AG04449 (cell line): ENCODE data around the gene PKLR.

ENCODE experiments used
- CTCF ChIA-PET: fragments of 350-600 bp; formaldehyde crosslinking; extraction: SDS; loops from one replicate; lab custom pipeline; 2021; ENCODE audit warnings: antibody characterized with exemption; lab: Yijun Ruan, JAX
- POLR2A ChIA-PET: fragments of 400-600, 350-600 bp; formaldehyde crosslinking; extraction: SDS; loops from one replicate; lab custom pipeline; 2020; ENCODE audit warnings: antibody characterized with exemption, inconsistent platforms; lab: Yijun Ruan, JAX
- DNase-seq: peaks from one replicate; pipeline ENCODE4 v3.0.0-alpha.2; 2010; ENCODE audit warnings: low read depth, low spot score
- H3K4me3 ChIP-seq: 2 replicates; pipeline ENCODE4 v1.5.1; 2011; ENCODE audit warnings: low read depth, mild to moderate bottlenecking, control low read depth, low read length
- TF ChIP-seq, protein P1 (sequence below): IDR thresholded peaks from one replicate; pipeline ENCODE4 v1.5.1; 2011; ENCODE audit warnings: mild to moderate bottlenecking, moderate library complexity, low read length, control low read depth, inconsistent platforms; ENCODE audit not compliant: insufficient read depth; ENCODE audit errors: missing control alignments

PKLR gene

DNA sequence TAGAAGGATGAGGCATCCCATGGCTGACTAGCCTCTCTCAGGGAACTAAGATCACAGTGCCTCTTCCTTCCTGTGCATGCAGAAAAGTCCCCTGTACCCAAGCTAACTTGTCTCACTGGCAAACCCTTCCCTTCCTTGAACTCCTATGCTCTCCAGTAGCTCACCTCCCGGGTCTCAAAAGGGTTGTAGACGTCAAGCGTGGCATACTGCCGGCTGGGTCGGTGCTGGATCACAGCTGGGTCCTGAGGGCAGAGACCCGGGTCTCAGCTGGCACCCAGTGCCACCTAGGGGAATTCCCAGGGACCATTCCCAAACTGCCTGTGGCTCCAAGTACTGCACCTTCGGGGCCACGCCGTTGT is 39.8 kb downstream of the PKLR start:
- TF ChIP-seq, protein P1, sequence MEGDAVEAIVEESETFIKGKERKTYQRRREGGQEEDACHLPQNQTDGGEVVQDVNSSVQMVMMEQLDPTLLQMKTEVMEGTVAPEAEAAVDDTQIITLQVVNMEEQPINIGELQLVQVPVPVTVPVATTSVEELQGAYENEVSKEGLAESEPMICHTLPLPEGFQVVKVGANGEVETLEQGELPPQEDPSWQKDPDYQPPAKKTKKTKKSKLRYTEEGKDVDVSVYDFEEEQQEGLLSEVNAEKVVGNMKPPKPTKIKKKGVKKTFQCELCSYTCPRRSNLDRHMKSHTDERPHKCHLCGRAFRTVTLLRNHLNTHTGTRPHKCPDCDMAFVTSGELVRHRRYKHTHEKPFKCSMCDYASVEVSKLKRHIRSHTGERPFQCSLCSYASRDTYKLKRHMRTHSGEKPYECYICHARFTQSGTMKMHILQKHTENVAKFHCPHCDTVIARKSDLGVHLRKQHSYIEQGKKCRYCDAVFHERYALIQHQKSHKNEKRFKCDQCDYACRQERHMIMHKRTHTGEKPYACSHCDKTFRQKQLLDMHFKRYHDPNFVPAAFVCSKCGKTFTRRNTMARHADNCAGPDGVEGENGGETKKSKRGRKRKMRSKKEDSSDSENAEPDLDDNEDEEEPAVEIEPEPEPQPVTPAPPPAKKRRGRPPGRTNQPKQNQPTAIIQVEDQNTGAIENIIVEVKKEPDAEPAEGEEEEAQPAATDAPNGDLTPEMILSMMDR, result peak; percentile 7
- DNase-seq, result no peak
- ChIA-PET POLR2A (interaction anchor here (0.7 to 1.7 kb wide), 5 partner anchors 10 to 62 kb away, joined by 3 to 13 read pairs (median 4); partner anchors contain the start of genes CLK2 and MTX1), CTCF (interaction anchor here (0.8 to 4.8 kb wide), 6 partner anchors 11 to 67 kb away, joined by 3 to 97 read pairs (median 3); partner anchors contain the start of gene RUSC1)
- H3K4me3 ChIP-seq, result peak overlapping the region; percentile 97

DNA sequence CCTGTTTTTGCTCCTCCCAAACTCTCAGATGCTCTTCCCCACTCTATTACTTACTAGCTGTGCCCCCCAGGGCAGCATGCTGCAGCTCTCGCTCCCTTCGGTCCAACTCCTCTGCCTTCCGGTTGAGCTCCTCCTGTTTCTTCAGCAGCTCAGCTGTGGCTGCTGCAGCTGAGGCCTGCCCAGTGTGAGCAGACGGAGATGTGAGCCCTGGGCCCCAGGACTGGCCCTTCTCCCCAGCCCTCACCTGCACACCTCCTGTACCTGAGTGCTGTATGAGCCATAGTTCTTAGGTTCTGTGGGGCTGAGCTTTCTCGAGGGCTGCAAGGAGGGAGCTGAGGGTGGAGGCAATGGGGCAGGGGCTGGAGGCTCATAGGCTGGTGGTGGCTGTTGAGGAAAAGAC is 41.0 kb downstream of the PKLR start:
- no peak for DNase-seq
- ChIA-PET CTCF (interaction anchor here (0.6 to 4.8 kb wide), 7 partner anchors 10 to 66 kb away, joined by 3 to 97 read pairs (median 3); no protein-coding TSS in a partner anchor), POLR2A (interaction anchor here (1.1 to 1.6 kb wide), 2 partner anchors 9 to 17 kb away, joined by 3 to 6 read pairs; no protein-coding TSS in a partner anchor)
- no peak overlapping the region for H3K4me3 ChIP-seq
- TF ChIP-seq, protein P1, result no peak

DNA sequence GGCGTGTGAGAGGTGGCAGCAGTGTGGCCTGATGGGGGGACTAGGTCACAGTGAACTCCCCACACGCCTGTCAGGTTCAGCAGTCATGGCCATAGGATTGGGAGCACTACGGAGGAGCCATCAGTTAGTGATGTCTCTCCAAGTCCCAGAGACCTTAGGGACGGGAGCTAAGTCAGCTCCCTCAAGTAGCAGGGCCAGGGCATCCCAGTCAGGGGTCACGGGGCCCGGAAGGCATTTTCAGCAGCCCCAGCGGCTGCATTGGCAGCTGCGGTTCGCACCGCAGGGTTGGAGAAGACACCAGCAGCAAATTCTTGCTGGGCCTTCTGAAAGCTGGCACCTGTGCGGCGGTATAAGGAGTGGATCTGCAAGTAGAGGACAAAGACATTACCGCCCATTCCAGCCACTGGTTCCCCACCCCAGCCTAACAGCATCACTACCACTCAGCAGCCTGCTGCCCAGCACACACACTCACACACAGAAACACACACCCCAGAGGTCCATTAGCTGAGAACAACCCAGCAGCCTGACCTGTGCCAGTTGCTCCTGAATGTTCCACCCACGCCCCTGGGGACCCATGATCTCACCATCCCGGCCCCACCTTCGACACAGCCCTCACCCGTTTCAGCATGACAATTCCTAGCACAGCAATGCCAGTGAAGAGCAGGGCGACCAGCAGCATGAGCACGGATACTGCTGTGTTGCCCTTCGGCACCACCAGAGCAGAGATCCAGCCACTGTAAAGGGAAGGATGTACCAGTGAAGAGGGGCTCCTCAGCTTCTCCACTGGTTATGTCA is 45.0 kb downstream of the PKLR start:
- H3K4me3 ChIP-seq, result peak overlapping the region; percentile 81
- no peak for DNase-seq
- TF ChIP-seq, protein P1, result no peak
- CTCF ChIA-PET, result interaction anchor here (0.7 to 11.3 kb wide), 8 partner anchors 9 to 353 kb away, joined by 3 to 253 read pairs (median 5); partner anchors contain the start of genes CLK2, HCN3, KRTCAP2 and RUSC1
- POLR2A ChIA-PET, result no interaction called here

DNA sequence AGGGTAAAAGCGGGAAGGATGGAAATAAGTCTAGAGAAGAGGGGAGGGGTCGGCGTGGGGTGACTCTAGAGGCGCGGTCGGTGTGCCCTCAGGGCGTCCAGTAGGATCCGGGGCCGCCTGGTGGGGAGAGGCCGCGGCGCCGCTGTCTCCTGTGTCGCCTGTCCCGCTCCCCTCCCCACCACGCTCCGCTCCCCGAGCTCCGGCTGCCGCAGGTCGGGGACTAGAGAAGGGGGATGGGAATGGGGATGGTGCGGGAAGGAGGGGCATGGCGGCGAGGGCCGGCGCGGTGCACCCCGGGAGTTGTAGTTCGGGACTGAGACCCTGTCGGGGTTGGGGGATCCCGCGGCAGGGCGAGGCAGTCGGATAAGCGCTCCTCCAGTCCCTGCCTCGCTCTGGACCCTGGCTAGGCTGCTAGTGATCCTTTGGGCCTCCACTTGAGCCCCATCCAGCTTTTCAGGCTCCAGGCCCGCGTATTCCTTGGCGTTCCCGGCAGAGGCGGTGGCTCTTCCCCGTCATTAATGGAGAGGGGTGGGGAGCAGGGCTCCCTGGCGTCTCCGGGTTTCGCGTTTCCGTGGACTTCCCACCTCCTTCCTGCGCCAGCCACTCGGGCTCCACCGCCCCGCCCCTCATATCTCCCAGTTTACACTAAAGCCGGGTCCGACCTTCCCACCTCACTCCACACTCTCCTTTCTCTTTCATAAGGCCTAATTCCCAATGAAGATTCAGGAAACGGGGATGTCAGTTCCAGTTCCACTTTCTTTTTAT is 45.8 kb downstream of the PKLR start, which contains the start of gene ENTREP3:
Gene ENTREP3 (minus strand): TSS at position 241 of the 765 bp plus-strand sequence. CDS start 606 bp downstream, outside the sequence.
- peak within 1 kb of the TSS; percentile 81 for H3K4me3 ChIP-seq
- POLR2A ChIA-PET, result interaction anchor here (0.7 to 1.0 kb wide), 3 partner anchors 11 to 68 kb away, joined by 3 to 4 read pairs (median 3); no protein-coding TSS in a partner anchor
- TF ChIP-seq, protein P1, result no peak
- CTCF ChIA-PET, result interaction anchor here (0.7 to 11.3 kb wide), 7 partner anchors 8 to 354 kb away, joined by 3 to 253 read pairs (median 7); partner anchors contain the start of genes CLK2, HCN3 and RUSC1
- DNase-seq, result no peak

DNA sequence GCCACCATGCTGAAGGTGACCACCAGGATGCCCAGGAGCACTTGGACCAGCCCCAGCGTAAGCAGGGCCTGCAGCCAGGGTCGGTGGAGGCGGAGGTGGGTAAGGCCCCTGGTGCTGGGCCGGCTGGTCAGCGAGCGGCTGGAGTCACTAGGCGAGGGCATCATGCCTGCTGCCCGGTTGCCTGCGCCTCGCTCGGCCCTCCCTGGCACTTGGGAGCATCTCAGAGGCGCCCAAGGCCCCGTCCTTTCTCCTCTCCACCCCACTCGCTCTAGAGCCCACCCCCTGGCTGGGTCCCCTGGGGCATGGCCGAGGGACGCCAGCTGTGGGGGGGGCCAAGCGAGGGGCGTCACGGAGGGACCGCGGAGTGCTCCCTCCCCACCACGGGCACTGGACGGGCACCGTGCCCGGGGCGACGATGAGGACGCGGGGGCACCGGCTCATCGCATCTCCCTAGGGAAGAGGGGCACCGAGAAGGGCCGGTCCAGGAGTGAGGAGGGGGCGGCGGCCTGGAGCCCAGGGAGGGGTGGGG is 46.5 kb downstream of the PKLR start:
- POLR2A ChIA-PET, result interaction anchor here (0.7 to 1.0 kb wide), 4 partner anchors 12 to 69 kb away, joined by 3 to 4 read pairs (median 3); no protein-coding TSS in a partner anchor
- CTCF ChIA-PET, result interaction anchor here (1.1 to 11.3 kb wide), 5 partner anchors 9 to 354 kb away, joined by 3 to 253 read pairs (median 12); partner anchors contain the start of genes CLK2, HCN3 and RUSC1
- peak overlapping the region; percentile 81 for H3K4me3 ChIP-seq
- TF ChIP-seq, protein P1, result no peak
- DNase-seq, result no peak
